PC-9 (cell line): Measurements from ENCODE around the gene ZKSCAN4. TPM values are rescaled to one million over a fixed set of nuclear protein-coding genes. Genes with fewer than 3 reads are reported as not detected.

Experiments used
- BruUV-seq: library from RNA; stranded (reverse); fragments of 400-500 nt; replicated peaks from 2 replicates; lab custom pipeline; 2021; lab: Mats Ljungman, UMichigan
- CTCF ChIA-PET: fragments of 300-600 bp; sonication (Branson Sonifier 250); formaldehyde crosslinking; loops from one replicate; lab custom pipeline; 2022; ENCODE audit warnings: antibody characterized with exemption; lab: Charles Lee
- POLR2A ChIA-PET: fragments of 300-600 bp; sonication (Branson Sonifier 250); formaldehyde crosslinking; loops from one replicate; lab custom pipeline; 2022; ENCODE audit warnings: antibody characterized with exemption; ENCODE audit not compliant: unreplicated experiment; lab: Charles Lee
- DNase-seq, 2 experiments: peaks; one replicate each; pipeline versions ENCODE4 v3.0.0 to v3.0.0-alpha.2; 2015 to 2022; ENCODE audit warnings: mixed read lengths in 1 of 2
- H2AFZ ChIP-seq: fragments of 200-600 bp; sonication (generic); 2 replicates; pipeline ENCODE4 v1.8.1; 2017; ENCODE audit warnings: antibody characterized with exemption
- H3F3A ChIP-seq: fragments of 200-600 bp; sonication (generic); 2 replicates; pipeline ENCODE4 v1.8.1; 2017; ENCODE audit warnings: antibody characterized with exemption, mild to moderate bottlenecking, low read depth; ENCODE audit not compliant: insufficient read depth
- H3K27ac ChIP-seq: fragments of 200-600 bp; sonication (generic); 2 replicates; pipeline ENCODE4 v1.6.1; 2016; ENCODE audit warnings: mixed run types
- H3K27me3 ChIP-seq: fragments of 200-600 bp; sonication (generic); 2 replicates; pipeline ENCODE4 v1.6.1; 2016; ENCODE audit warnings: low read depth, mixed run types; ENCODE audit not compliant: insufficient read depth
- H3K36me3 ChIP-seq: fragments of 200-600 bp; sonication (generic); 2 replicates; pipeline ENCODE4 v1.6.1; 2016; ENCODE audit warnings: low read depth, mixed run types
- H3K4me1 ChIP-seq: fragments of 200-600 bp; sonication (generic); replicated peaks from 2 replicates; pipeline ENCODE4 v1.6.1; 2016; ENCODE audit warnings: mixed run types; ENCODE audit not compliant: insufficient read depth
- H3K4me2 ChIP-seq: fragments of 200-600 bp; sonication (generic); 2 replicates; pipeline ENCODE4 v1.6.1; 2017; ENCODE audit warnings: mixed run types
- H3K4me3 ChIP-seq: fragments of 200-600 bp; sonication (generic); 2 replicates; pipeline ENCODE4 v1.6.1; 2016; ENCODE audit warnings: mixed run types
- H3K79me2 ChIP-seq: fragments of 200-600 bp; sonication (generic); 2 replicates; pipeline ENCODE4 v1.6.1; 2017; ENCODE audit warnings: low read depth, mixed run types
- H3K9me2 ChIP-seq: fragments of 200-600 bp; sonication (generic); 2 replicates; pipeline ENCODE4 v1.8.1; 2017; ENCODE audit warnings: mild to moderate bottlenecking; ENCODE audit not compliant: insufficient read depth
- H3K9me3 ChIP-seq: fragments of 200-600 bp; sonication (generic); 2 replicates; pipeline ENCODE4 v1.8.1; 2016; ENCODE audit warnings: low read depth; ENCODE audit not compliant: insufficient read depth
- H4K20me1 ChIP-seq: fragments of 200-600 bp; sonication (generic); 2 replicates; pipeline ENCODE4 v1.8.1; 2017; ENCODE audit not compliant: insufficient read depth
- CTCF ChIP-seq: fragments of 200-600 bp; sonication (generic); conservative IDR thresholded peaks from 2 replicates; pipeline ENCODE4 v1.6.1; 2017; ENCODE audit warnings: mixed run types, antibody characterized with exemption, mild to moderate bottlenecking, moderate library complexity
- EZH2 ChIP-seq: fragments of 200-600 bp; sonication (generic); IDR thresholded peaks from 2 replicates; pipeline ENCODE4 v1.8.0; 2017; ENCODE audit warnings: antibody characterized with exemption, low read depth
- intact Hi-C: fragments of 100-400 bp; cut with micrococcal nuclease; formaldehyde crosslinking; loops from one replicate; pipeline ENCODE4 v1.10.0; 2022; ENCODE audit not compliant: unreplicated experiment
- total RNA-seq: library from RNA; stranded (reverse); gene quantifications from 2 replicates; pipeline ENCODE4 v1.2.3, GENCODE V29; 2021

Gene ZKSCAN4
- total RNA-seq, 1 experiment from 2014 or later = 6.7 TPM

- H3K36me3 ChIP-seq = no peaks in the 10 kb centered on the region
- intact Hi-C loops = no loop called here
- ChIA-PET CTCF (no interaction called here), POLR2A (no interaction called here)
- no peak overlapping the region for H3K4me2 ChIP-seq
- TF ChIP-seq CTCF = no peak
- no peaks in the 10 kb centered on the region for H3K9me3 ChIP-seq
- no peak overlapping the region for H3K27ac ChIP-seq
- no peaks in the 10 kb centered on the region for H4K20me1 ChIP-seq
- H3K79me2 ChIP-seq = peaks cover under 1% of the 10 kb centered on the region; the same call in 1 of the 2 replicates
- peaks cover 14% of the 10 kb centered on the region for H3K4me1 ChIP-seq
- BruUV-seq = no TSS peak
- H3K4me3 ChIP-seq = no peak overlapping the region
- no peaks in the 10 kb centered on the region for H3K9me2 ChIP-seq
- 0 out of 2 replicates have a peak, but pooled peaks cover 11% of the 10 kb centered on the region for H3F3A ChIP-seq
- H3K27me3 ChIP-seq = no peaks in the 10 kb centered on the region
- no peak for DNase-seq
- no peak overlapping the region for H2AFZ ChIP-seq
Observed at GRCh38 chr6:28220257-28221133, 31.6 kb downstream of the ZKSCAN4 start.

GRCh38 chr6:28218312-28219248 is 33.5 kb downstream of the ZKSCAN4 start:
- Histone ChIP-seq H3K4me3 (peak overlapping the region; percentile 79), H3K4me1 (peaks cover 11% of the 10 kb centered on the region), H4K20me1 (no peaks in the 10 kb centered on the region), H3K4me2 (peak overlapping the region; percentile 95), H3K36me3 (no peaks in the 10 kb centered on the region), H3K27me3 (no peaks in the 10 kb centered on the region), H3K9me2 (no peaks in the 10 kb centered on the region), H3K9me3 (no peaks in the 10 kb centered on the region), H3F3A (0 out of 2 replicates have a peak, but pooled peaks cover 11% of the 10 kb centered on the region), H2AFZ (peak overlapping the region; percentile 98), H3K79me2 (no peaks in the 10 kb centered on the region), H3K27ac (no peak overlapping the region)
- peak in 1 of 2 experiments; percentile 70 for DNase-seq
- TSS peak; percentile 80 for BruUV-seq
- CTCF ChIA-PET = interaction anchor here (0.5 to 1.2 kb wide), 4 partner anchors 137 to 1877 kb away, joined by 3 to 5 read pairs (median 4); no protein-coding TSS in a partner anchor
- TF ChIP-seq CTCF = no peak
- intact Hi-C loops = loop anchor here (10.0 kb wide), 1 partner anchor 366 kb away; a partner anchor contains a TSS
- POLR2A ChIA-PET = interaction anchor here (0.5 to 0.7 kb wide), 3 partner anchors 19 to 135 kb away, joined by 3 to 5 read pairs (median 3); partner anchors contain the start of gene ZSCAN16

- no peak for DNase-seq
- Histone ChIP-seq H4K20me1 (no peaks in the 10 kb centered on the region), H2AFZ (no peak overlapping the region), H3K79me2 (no peaks in the 10 kb centered on the region), H3K9me2 (no peaks in the 10 kb centered on the region), H3K27ac (no peak overlapping the region), H3K4me1 (peaks cover 16% of the 10 kb centered on the region), H3K36me3 (no peaks in the 10 kb centered on the region), H3K4me2 (peak overlapping the region; percentile 95; the same call in 1 of the 2 replicates), H3K27me3 (no peaks in the 10 kb centered on the region), H3F3A (0 out of 2 replicates have a peak, but pooled peaks cover 14% of the 10 kb centered on the region), H3K4me3 (no peak overlapping the region), H3K9me3 (no peaks in the 10 kb centered on the region)
- ChIA-PET POLR2A (interaction anchor here (0.7 kb wide), 1 partner anchor 94 kb away, joined by 3 read pairs; the partner anchor contains the start of gene ZSCAN16), CTCF (interaction anchor here (0.5 to 0.8 kb wide), 2 partner anchors 179 to 608 kb away, joined by 3 read pairs; no protein-coding TSS in a partner anchor)
- TF ChIP-seq CTCF (no peak), EZH2 (no peak)
- intact Hi-C loops = loop anchor here (10.0 kb wide), 1 partner anchor 367 kb away; a partner anchor contains a TSS
- BruUV-seq = no TSS peak
Observed at GRCh38 chr6:28217890-28218289, 34.2 kb downstream of the ZKSCAN4 start.
